ENCODE measurements around the gene CEP85. TPM values are rescaled to one million over a fixed set of nuclear protein-coding genes. Genes with fewer than 3 reads are reported as not detected.

The CEP85 gene
- total RNA-seq, 1 donor from 2014 or later: 8.4 TPM

- H3K36me3 ChIP-seq (ENCODE audit: control insufficient read depth, insufficient read depth, low read length): no peaks in the 10 kb centered on the region
- DNase-seq (ENCODE audit: low read depth): no peak
- no peak for FAIRE-seq
- no peak for TF ChIP-seq CTCF (IDR thresholded peaks at IDR 0.05; ENCODE audit: insufficient read depth, low read length, severe bottlenecking)
- no peak overlapping the region for H3K4me3 ChIP-seq (ENCODE audit: low read depth, low read length)
- no peaks in the 10 kb centered on the region for H3K27me3 ChIP-seq (ENCODE audit: control insufficient read depth, insufficient read depth, low read length)
Measured at GRCh38 chr1:26197813-26198212, 36.2 kb upstream of the CEP85 start.

GRCh38 chr1:26200413-26200812 is 33.6 kb upstream of the CEP85 start:
- no peak for TF ChIP-seq CTCF (IDR thresholded peaks at IDR 0.05; ENCODE audit: insufficient read depth, low read length, severe bottlenecking)
- FAIRE-seq: no peak
- Histone ChIP-seq H3K4me3 (ENCODE audit: low read depth, low read length) (no peak overlapping the region), H3K36me3 (ENCODE audit: control insufficient read depth, insufficient read depth, low read length) (no peaks in the 10 kb centered on the region), H3K27me3 (ENCODE audit: control insufficient read depth, insufficient read depth, low read length) (no peaks in the 10 kb centered on the region)
- DNase-seq (ENCODE audit: low read depth): no peak

- TF ChIP-seq CTCF (IDR thresholded peaks at IDR 0.05; ENCODE audit: insufficient read depth, low read length, severe bottlenecking): no peak
- DNase-seq (ENCODE audit: low read depth): no peak
- no peak for FAIRE-seq
- H3K36me3 ChIP-seq (ENCODE audit: control insufficient read depth, insufficient read depth, low read length): no peaks in the 10 kb centered on the region
- no peak overlapping the region for H3K4me3 ChIP-seq (ENCODE audit: low read depth, low read length)
- H3K27me3 ChIP-seq (ENCODE audit: control insufficient read depth, insufficient read depth, low read length): no peaks in the 10 kb centered on the region
Measured at GRCh38 chr1:26203642-26204318, 30.2 kb upstream of the CEP85 start.

GRCh38 chr1:26210147-26210870 is 23.7 kb upstream of the CEP85 start:
- TF ChIP-seq CTCF (IDR thresholded peaks at IDR 0.05; ENCODE audit: insufficient read depth, low read length, severe bottlenecking): no peak
- H3K36me3 ChIP-seq (ENCODE audit: control insufficient read depth, insufficient read depth, low read length): no peaks in the 10 kb centered on the region

GRCh38 chr1:26212726-26213125 is 21.3 kb upstream of the CEP85 start:
- Histone ChIP-seq H3K36me3 (ENCODE audit: control insufficient read depth, insufficient read depth, low read length) (no peaks in the 10 kb centered on the region), H3K4me3 (ENCODE audit: low read depth, low read length) (no peak overlapping the region), H3K27me3 (ENCODE audit: control insufficient read depth, insufficient read depth, low read length) (no peaks in the 10 kb centered on the region)
- TF ChIP-seq CTCF (IDR thresholded peaks at IDR 0.05; ENCODE audit: insufficient read depth, low read length, severe bottlenecking): no peak
- FAIRE-seq: no peak
- no peak for DNase-seq (ENCODE audit: low read depth)

More at GRCh38 chr1:26210147-26210870, 23.7 kb upstream of the CEP85 start:
- no peak for DNase-seq (ENCODE audit: low read depth)
- peak; percentile 97 for FAIRE-seq
- Histone ChIP-seq H3K4me3 (ENCODE audit: low read depth, low read length) (no peak overlapping the region), H3K27me3 (ENCODE audit: control insufficient read depth, insufficient read depth, low read length) (no peaks in the 10 kb centered on the region)
